Adrenal gland (tissue), 5 donors: ENCODE results near the gene KHSRP.

Experiments used
- CTCF ChIP-seq, 6 experiments: fragments of 450-650 bp in 4 of 6; fragments of 200-600 bp in 2 of 6; sonication (generic) in 1 of 6; IDR thresholded peaks; 1 replicate in 5 of 6; 2 replicates in 1 of 6; pipeline versions ENCODE4 v1.5.1 to v1.8.0; 2016 to 2021; ENCODE audit warnings: antibody characterized with exemption in 6 of 6, mild to moderate bottlenecking in 2 of 6, moderate library complexity in 1 of 6
- POLR2A ChIP-seq, 2 donors: fragments of 450-650 bp; IDR thresholded peaks; one replicate each; pipeline ENCODE4 v1.6.1; 2017; ENCODE audit warnings: antibody characterized with exemption in 2 of 2, mild to moderate bottlenecking in 2 of 2, moderate library complexity in 1 of 2
- donor health status: DM: no; HTN: no; CAD: no.

- peak; percentile 54 to 80 (median 63) for TF ChIP-seq CTCF (IDR thresholded peaks at IDR 0.05)
- TF ChIP-seq POLR2A (IDR thresholded peaks at IDR 0.05): peak in 1 of 2 donors; percentile 71
Observed at GRCh38 chr19:6460099-6460884, 35.7 kb upstream of the KHSRP start.
